LoVo (cell line): ENCODE results near the gene BASP1.
"Not testable (repeated sequence)": the region's sequence is repeated elsewhere in the genome, so short reads cannot be mapped to it uniquely, and the experiment has no call there.

Source experiments
- DNase-seq: peaks from one replicate; pipeline ENCODE4 v3.0.0-alpha.2; 2016; ENCODE audit warnings: low spot score

BASP1 gene

DNA sequence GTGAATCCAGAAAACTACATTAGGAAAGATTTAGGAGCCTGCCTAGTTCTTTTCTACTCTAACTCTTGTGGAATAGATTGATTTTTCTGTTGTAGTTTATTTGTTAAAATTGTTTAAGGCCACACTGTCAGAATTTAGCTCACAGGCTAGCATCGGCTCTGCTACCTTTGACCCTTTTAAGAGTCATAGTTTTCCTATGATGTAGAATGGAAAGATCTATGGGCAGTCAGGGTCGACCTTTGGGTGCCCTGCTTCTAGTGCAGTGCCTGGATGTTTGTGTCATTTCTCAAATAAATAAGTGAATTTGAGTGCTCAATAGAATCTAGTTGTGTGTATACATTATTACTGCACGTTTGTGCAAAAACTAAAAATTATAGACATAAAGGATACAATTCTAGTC, 38.7 kb downstream of the BASP1 start:
- no peak for DNase-seq

DNA sequence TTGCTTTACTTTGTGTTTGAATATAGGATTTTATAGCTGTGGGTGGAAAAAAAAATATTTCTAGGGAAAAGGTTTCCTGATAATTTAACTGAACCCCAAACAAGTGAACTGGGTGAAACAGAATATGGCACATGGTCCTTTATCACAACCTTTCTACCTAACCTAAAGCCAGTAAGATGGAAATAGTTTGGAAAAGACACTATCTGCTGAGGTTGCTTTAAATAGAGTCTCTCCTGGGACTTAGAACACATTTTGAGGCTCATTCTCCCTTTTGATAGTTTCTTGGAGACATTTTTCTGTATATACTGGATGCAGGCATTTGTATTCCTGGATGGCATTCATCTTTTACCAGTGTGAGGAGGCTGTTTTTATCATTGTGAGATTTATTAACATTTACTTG, 39.4 kb downstream of the BASP1 start:
- DNase-seq, result no peak

- no peak for DNase-seq
Observed at GRCh38 chr5:17257705-17258273, 40.4 kb downstream of the BASP1 start.

- DNase-seq, result no peak
Observed at GRCh38 chr5:17258431-17258830, 41.0 kb downstream of the BASP1 start.

GRCh38 chr5:17259012-17259411, 41.6 kb downstream of the BASP1 start:
- not testable (repeated sequence) for DNase-seq

DNA sequence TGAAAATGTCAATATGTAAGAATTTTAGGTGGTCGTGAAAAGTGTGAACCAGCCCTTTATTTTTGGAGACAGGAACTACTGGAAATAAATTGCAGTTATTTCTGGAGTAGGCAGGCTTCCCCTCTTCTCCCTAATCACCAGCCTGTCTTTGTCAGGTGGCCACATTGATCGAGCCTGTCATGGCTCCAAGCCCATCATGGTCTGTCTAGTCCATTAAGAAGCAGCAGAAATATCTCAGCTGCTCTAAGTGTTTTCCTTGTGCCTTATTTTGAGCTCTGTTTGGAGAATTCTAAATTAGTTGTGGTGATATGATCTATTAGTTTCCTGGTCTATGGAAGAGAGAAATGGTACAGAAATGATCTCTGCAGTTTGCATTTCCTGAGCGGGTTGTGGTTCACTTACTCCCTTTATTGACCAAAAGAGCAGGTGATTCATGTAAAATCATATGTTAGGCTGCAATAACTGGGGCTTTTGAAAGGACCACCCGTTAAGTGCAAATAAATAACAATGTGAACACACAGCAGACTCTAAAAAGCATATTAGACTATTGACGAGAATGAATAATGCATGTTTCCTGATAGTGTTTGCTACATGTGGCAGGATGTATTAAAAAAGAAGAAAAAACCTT, 42.3 kb downstream of the BASP1 start:
- DNase-seq, result no peak

DNA sequence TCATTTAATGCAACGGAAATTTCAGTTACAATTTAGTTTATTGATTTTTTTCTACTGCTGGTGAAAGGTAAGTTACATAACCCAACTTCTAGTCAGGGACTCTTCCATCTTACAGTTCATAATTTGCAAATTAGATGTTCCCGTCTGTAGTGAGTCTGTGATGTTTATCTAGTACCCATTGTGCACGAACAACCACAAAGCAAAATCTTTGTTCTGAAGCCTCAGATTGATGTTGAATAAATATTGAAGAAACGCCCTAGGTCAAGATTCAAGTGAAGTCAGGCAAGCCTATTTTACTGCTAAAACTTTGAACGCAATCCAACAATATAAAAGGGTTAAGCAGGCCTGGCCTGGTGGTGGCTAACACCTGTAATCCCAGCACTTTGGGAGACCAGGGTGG, 43.1 kb downstream of the BASP1 start:
- DNase-seq, result no peak

GRCh38 chr5:17261075-17261474, 43.6 kb downstream of the BASP1 start:
- DNase-seq, result no peak

- no peak for DNase-seq
Observed at GRCh38 chr5:17265041-17265440, 47.6 kb downstream of the BASP1 start.

GRCh38 chr5:17267106-17267505, 49.7 kb downstream of the BASP1 start:
- no peak for DNase-seq

DNA sequence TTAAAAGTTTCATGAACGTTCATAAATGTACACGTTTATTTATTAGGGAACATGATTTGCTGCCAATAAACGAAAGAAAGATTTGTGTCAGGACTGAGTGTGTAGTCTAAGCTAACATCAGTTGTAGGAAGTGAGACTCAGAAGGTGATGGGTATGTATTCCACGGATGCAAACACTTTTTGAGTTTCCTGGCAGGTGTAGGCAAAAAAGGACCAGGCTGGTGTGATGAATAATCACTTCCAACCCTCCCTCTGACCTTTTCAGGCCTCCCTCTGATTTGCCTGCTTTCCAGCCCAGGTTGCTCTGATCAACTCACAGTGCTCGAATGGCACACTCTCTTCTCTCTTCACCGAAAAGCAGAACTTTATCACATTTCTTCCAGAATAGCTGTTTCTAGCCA, 51.8 kb downstream of the BASP1 start:
- no peak for DNase-seq

DNA sequence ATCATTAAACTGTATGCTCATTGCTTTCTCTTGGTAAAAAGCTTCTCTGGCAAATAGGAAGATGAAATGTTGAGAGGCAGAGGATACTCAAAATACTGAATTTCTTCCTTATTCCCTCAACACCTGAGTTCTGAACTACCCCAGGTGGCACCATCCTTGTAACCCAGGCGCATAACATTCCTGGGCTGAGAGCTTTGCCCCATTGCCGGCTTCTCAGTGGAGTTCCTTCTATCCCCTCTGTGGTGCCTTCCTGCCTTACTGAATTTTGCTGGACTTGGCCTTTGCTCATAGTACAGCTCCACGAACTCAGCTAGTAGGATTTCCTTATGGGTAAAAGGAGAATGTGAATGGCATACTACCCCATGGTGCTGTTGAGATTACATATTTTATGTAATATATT, 54.7 kb downstream of the BASP1 start:
- DNase-seq, result no peak

DNA sequence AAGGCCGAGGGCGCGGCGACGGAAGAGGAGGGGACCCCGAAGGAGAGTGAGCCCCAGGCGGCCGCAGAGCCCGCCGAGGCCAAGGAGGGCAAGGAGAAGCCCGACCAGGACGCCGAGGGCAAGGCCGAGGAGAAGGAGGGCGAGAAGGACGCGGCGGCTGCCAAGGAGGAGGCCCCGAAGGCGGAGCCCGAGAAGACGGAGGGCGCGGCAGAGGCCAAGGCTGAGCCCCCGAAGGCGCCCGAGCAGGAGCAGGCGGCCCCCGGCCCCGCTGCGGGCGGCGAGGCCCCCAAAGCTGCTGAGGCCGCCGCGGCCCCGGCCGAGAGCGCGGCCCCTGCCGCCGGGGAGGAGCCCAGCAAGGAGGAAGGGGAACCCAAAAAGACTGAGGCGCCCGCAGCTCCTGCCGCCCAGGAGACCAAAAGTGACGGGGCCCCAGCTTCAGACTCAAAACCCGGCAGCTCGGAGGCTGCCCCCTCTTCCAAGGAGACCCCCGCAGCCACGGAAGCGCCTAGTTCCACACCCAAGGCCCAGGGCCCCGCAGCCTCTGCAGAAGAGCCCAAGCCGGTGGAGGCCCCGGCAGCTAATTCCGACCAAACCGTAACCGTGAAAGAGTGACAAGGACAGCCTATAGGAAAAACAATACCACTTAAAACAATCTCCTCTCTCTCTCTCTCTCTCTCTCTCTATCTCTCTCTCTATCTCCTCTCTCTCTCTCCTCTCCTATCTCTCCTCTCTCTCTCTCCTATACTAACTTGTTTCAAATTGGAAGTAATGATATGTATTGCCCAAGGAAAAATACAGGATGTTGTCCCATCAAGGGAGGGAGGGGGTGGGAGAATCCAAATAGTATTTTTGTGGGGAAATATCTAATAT, 58.1 kb downstream of the BASP1 start:
- no peak for DNase-seq

DNA sequence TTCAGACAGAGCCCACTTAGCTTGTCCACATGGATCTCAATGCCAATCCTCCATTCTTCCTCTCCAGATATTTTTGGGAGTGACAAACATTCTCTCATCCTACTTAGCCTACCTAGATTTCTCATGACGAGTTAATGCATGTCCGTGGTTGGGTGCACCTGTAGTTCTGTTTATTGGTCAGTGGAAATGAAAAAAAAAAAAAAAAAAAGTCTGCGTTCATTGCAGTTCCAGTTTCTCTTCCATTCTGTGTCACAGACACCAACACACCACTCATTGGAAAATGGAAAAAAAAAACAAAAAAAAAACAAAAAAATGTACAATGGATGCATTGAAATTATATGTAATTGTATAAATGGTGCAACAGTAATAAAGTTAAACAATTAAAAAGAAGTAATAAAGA, 59.0 kb downstream of the BASP1 start:
- no peak for DNase-seq

DNA sequence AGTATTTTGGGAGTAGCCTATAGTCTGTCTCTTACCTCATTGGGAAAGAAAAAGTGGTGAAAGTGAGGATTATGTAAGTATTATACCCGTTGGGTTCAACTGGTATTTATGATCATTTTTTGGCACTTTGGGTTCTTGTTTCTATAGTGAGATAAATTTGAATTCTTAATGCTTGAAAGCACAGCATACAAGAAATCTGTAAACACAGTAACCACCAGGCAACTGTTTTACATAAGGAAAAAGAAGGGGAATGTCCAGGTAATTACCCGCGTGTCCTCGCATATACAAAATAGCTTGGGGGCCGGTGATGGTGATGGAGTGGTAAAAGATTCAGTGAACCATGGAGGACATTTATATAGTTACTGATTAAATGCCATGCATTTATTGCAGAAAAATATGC, 60.5 kb downstream of the BASP1 start:
- no peak for DNase-seq

DNA sequence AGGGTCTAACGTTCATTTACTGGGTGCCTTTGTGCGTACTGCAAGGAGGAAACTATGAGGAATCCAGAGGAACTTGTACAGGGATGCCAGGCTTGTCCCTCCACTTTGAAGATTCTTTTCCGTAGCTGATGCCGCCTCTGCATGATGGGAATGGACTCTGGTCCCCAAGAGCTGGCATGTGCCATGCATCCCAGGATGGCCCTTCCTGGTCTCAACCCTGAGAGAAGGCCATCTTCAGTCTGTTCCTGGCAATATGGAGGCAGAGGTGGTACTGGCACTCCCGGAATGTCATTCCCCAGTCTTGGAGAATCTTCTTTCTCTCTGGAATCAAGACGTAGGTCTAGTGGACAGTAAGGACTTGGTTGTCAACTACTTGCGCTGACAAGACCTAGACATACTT, 61.5 kb downstream of the BASP1 start:
- DNase-seq, result no peak

DNA sequence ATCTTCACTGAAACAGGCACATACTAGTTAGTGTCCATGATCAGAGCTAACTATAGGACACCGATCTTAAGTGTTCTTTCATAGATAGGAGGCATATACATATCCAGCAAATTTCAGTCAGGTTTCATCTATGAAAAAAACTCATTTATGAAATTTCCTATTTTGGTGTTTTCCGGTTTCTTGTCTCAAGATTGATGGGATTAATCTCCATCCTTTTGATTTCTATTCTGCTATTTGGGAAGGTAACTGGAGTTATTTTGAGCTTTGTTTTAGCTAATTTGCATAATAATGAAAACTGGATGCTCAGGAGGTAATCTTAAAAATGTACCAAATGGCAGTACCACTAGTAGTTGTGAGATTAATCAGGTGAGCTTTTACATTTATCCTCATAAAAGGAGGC, 62.1 kb downstream of the BASP1 start:
- DNase-seq, result no peak

- DNase-seq, result no peak
Observed at GRCh38 chr5:17282283-17283120, 65.1 kb downstream of the BASP1 start.

DNA sequence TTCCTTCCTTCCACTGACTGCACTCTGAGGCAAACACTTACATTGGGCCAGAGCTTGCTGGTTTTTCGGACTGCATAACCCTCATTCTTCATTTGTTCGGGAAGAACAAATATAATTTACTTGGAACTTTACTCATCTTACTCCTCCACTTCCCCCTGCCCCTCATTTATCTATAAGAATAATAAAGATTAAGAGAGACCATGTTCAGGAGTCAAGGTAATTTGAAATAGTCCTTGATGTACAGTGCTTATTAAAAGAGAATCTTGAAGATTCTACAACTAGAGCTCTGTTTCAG, 65.6 kb downstream of the BASP1 start:
- no peak for DNase-seq

DNA sequence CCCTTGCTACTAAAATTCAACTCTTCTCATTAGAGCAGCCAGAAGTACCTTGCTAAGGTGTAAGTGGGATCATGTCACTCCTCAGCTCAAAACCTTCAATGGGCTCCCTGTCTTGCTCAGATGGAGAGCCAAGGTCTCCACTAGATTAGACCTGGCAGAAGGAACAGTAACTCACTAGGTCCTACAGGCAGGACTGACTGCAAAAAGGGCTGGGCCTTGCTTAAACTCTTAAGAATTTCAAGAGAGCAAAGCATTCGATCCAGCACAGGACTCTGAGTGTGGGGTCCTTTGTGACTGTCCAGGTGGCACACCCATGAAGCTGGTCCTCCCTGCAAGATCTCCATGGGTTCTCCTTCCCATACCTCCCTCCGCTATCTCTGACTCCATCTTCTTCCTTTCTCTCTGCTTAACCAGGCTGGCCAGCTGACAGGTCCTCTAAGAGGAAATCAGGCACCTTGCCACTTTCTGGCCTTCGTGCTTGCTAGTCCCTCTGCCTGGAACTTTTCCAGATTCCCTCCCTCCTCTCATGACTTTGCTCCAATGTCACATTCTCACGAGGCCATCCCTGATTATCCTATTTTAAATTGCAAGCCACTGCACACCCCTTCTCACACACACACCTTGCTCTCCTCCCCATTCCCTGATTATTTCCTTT, 70.2 kb downstream of the BASP1 start:
- DNase-seq, result no peak

DNA sequence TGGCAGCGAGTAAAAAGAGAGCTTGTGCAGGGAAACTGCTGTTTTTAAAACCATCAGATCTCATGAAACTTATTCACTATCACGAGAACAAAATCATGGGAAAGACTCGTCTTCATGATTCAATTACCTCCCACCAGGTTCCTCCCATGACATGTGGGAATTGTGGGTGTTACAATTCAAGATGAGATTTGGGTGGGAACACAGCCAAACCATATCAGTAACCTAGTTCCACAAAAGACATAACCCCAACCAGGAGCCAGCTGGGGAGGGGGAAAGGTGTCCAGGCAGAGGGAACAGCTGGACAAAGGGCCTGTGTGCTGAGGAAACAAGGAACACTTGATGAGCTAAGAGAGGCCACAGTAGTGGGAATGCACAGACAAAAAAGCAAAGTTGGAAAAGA, 71.1 kb downstream of the BASP1 start:
- DNase-seq, result no peak
